C4-2B (cell line): Measurements from ENCODE around the gene GYS2.

ENCODE experiments used
- ZFX ChIP-seq: fragments of 450-650 bp; IDR thresholded peaks from 2 replicates; pipeline ENCODE4 v1.6.1; 2017
- TF ChIP-seq, protein P1 (sequence below): fragments of 450-650 bp; conservative IDR thresholded peaks from 2 replicates; pipeline ENCODE4 v1.5.1; 2017; ENCODE audit warnings: mild to moderate bottlenecking

DNA sequence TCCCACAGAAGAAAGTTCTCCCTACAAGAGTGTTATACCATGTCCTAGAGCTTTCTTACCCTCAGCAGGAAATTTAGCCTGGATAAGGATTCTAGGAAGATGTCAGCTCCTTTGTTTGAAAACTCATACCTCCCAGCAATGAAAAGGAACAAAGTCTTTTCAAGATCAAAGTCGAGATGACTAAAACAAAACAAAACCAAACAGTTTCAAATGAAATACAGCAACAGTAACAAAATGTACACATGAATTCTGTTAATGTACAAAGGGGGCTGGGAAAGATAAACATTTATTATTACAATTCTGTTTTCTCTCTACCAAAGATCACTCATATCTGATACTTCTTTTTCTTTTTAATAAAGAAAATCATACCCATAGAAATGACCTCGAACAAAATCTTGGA is 41.8 kb downstream of the GYS2 start:
- TF ChIP-seq, protein P1, sequence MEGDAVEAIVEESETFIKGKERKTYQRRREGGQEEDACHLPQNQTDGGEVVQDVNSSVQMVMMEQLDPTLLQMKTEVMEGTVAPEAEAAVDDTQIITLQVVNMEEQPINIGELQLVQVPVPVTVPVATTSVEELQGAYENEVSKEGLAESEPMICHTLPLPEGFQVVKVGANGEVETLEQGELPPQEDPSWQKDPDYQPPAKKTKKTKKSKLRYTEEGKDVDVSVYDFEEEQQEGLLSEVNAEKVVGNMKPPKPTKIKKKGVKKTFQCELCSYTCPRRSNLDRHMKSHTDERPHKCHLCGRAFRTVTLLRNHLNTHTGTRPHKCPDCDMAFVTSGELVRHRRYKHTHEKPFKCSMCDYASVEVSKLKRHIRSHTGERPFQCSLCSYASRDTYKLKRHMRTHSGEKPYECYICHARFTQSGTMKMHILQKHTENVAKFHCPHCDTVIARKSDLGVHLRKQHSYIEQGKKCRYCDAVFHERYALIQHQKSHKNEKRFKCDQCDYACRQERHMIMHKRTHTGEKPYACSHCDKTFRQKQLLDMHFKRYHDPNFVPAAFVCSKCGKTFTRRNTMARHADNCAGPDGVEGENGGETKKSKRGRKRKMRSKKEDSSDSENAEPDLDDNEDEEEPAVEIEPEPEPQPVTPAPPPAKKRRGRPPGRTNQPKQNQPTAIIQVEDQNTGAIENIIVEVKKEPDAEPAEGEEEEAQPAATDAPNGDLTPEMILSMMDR: no peak
- no peak for TF ChIP-seq ZFX
